Neural crest cell (in vitro differentiated cells): ENCODE data around the gene INTS6. TPM values are rescaled to one million over a fixed set of nuclear protein-coding genes. Genes with fewer than 3 reads are reported as not detected.

ENCODE experiments used
- DNase-seq: peaks from one replicate; pipeline ENCODE4 v3.0.0; 2021; ENCODE audit warnings: low read depth, mixed read lengths, low spot score
- H3K27ac Mint-ChIP-seq: one replicate; pipeline ENCODE4 v1.8.0; 2021; ENCODE audit warnings: mild to moderate bottlenecking, mixed read lengths; ENCODE audit not compliant: unreplicated experiment
- H3K27me3 Mint-ChIP-seq: 2 replicates; pipeline ENCODE4 v1.8.0; 2021; ENCODE audit warnings: low read depth, mild to moderate bottlenecking, mixed read lengths
- H3K36me3 Mint-ChIP-seq: 2 replicates; pipeline ENCODE4 v1.8.0; 2021; ENCODE audit warnings: low read depth, mild to moderate bottlenecking, mixed read lengths
- H3K4me1 Mint-ChIP-seq: 2 replicates; pipeline ENCODE4 v1.8.0; 2021; ENCODE audit warnings: mixed read lengths
- H3K4me3 Mint-ChIP-seq: one replicate; pipeline ENCODE4 v1.8.0; 2021; ENCODE audit warnings: mild to moderate bottlenecking, mixed read lengths
- H3K9me3 Mint-ChIP-seq: 2 replicates; pipeline ENCODE4 v1.8.0; 2021; ENCODE audit warnings: mixed read lengths
- CTCF ChIP-seq: fragments of 200-600 bp; sonication (generic); conservative IDR thresholded peaks from 2 replicates; pipeline ENCODE4 v1.5.0; 2021; ENCODE audit warnings: antibody characterized with exemption, mild to moderate bottlenecking
- total RNA-seq: library from RNA; stranded (reverse); gene quantifications from 2 replicates; pipeline ENCODE4 v1.2.1, GENCODE V29; 2021

The INTS6 gene
- total RNA-seq, 1 donor from 2014 or later, result 38.1 TPM

- Mint-ChIP-seq H3K4me3 (no peak overlapping the region), H3K27me3 (no peaks in the 10 kb centered on the region), H3K36me3 (no peaks in the 10 kb centered on the region), H3K9me3 (peaks cover 3% of the 10 kb centered on the region), H3K4me1 (no peaks in the 10 kb centered on the region), H3K27ac (no peak overlapping the region)
- no peak for TF ChIP-seq CTCF
- DNase-seq, result no peak
These were observed 47.0 kb upstream of the INTS6 start for GRCh38 chr13:51499841-51500240.

- Mint-ChIP-seq H3K27ac (no peak overlapping the region), H3K27me3 (no peaks in the 10 kb centered on the region), H3K4me1 (no peaks in the 10 kb centered on the region), H3K9me3 (peaks cover 3% of the 10 kb centered on the region), H3K4me3 (no peak overlapping the region), H3K36me3 (no peaks in the 10 kb centered on the region)
- no peak for DNase-seq
- no peak for TF ChIP-seq CTCF
These were observed 42.5 kb upstream of the INTS6 start for GRCh38 chr13:51495316-51495715.

GRCh38 chr13:51494156-51494555, 41.3 kb upstream of the INTS6 start:
- Mint-ChIP-seq H3K9me3 (peaks cover 3% of the 10 kb centered on the region), H3K27ac (no peak overlapping the region), H3K4me3 (no peak overlapping the region), H3K4me1 (no peaks in the 10 kb centered on the region), H3K36me3 (no peaks in the 10 kb centered on the region), H3K27me3 (no peaks in the 10 kb centered on the region)
- TF ChIP-seq CTCF, result no peak
- DNase-seq, result no peak

- Mint-ChIP-seq H3K4me3 (no peak overlapping the region), H3K4me1 (no peaks in the 10 kb centered on the region), H3K36me3 (peaks cover 6% of the 10 kb centered on the region), H3K9me3 (no peaks in the 10 kb centered on the region), H3K27me3 (no peaks in the 10 kb centered on the region), H3K27ac (no peak overlapping the region)
- TF ChIP-seq CTCF, result no peak
- DNase-seq, result no peak
These were observed 35.4 kb upstream of the INTS6 start for GRCh38 chr13:51488212-51488611.

GRCh38 chr13:51481656-51482055, 28.8 kb upstream of the INTS6 start:
- no peaks in the 10 kb centered on the region for H3K27me3 Mint-ChIP-seq
- DNase-seq, result no peak
- no peak overlapping the region for H3K27ac Mint-ChIP-seq
- H3K4me1 Mint-ChIP-seq, result no peaks in the 10 kb centered on the region
- no peaks in the 10 kb centered on the region for H3K9me3 Mint-ChIP-seq
- TF ChIP-seq CTCF, result no peak
- no peak overlapping the region for H3K4me3 Mint-ChIP-seq
- peaks cover 6% of the 10 kb centered on the region for H3K36me3 Mint-ChIP-seq

- H3K27ac Mint-ChIP-seq, result no peak overlapping the region
- no peak for DNase-seq
- no peaks in the 10 kb centered on the region for H3K4me1 Mint-ChIP-seq
- H3K36me3 Mint-ChIP-seq, result peaks cover 6% of the 10 kb centered on the region
- no peaks in the 10 kb centered on the region for H3K27me3 Mint-ChIP-seq
- no peaks in the 10 kb centered on the region for H3K9me3 Mint-ChIP-seq
- no peak for TF ChIP-seq CTCF
- H3K4me3 Mint-ChIP-seq, result no peak overlapping the region
These were observed 26.3 kb upstream of the INTS6 start for GRCh38 chr13:51479199-51479523.
